T-helper 17 cell (primary cell): ENCODE data around the gene FAM81A. TPM values are rescaled to one million over a fixed set of nuclear protein-coding genes. Genes with fewer than 3 reads are reported as not detected.

Experiments
- ATAC-seq: fragments of 150-1000 bp; cut with Tn5 transposase; 2 replicates; pipeline ENCODE4 v1.10.0; 2021; ENCODE audit warnings: mild to moderate bottlenecking, moderate library complexity
- DNase-seq, 3 donors: peaks; one replicate each; pipeline versions ENCODE4 v3.0.0 to v3.0.0-alpha.2; 2020 to 2021
- H3K9me3 ChIP-seq: one replicate; pipeline ENCODE4 v1.7.0; 2013; ENCODE audit warnings: low read length, mild to moderate bottlenecking; ENCODE audit not compliant: control insufficient read depth, poor library complexity, severe bottlenecking
- H3K27ac Mint-ChIP-seq: one replicate; pipeline ENCODE4 v1.8.0; 2022; ENCODE audit warnings: mild to moderate bottlenecking, moderate library complexity, mixed read lengths
- H3K27me3 Mint-ChIP-seq: one replicate; pipeline ENCODE4 v1.8.0; 2022; ENCODE audit warnings: mixed read lengths
- H3K36me3 Mint-ChIP-seq: one replicate; pipeline ENCODE4 v1.8.0; 2022; ENCODE audit warnings: low read depth, mixed read lengths
- H3K4me1 Mint-ChIP-seq: one replicate; pipeline ENCODE4 v1.8.0; 2022; ENCODE audit warnings: mild to moderate bottlenecking, mixed read lengths
- H3K4me3 Mint-ChIP-seq: one replicate; pipeline ENCODE4 v1.8.0; 2022; ENCODE audit warnings: mild to moderate bottlenecking, moderate library complexity, mixed read lengths
- total RNA-seq, 4 donors: library from RNA in 2 of 4; stranded (reverse) in 2 of 4; gene quantifications; one replicate each; pipeline ENCODE4 v1.2.3 and lab custom pipeline; 2022 to 2026

The FAM81A gene
- total RNA-seq, 2 donors from 2014 or later = not detected

DNA sequence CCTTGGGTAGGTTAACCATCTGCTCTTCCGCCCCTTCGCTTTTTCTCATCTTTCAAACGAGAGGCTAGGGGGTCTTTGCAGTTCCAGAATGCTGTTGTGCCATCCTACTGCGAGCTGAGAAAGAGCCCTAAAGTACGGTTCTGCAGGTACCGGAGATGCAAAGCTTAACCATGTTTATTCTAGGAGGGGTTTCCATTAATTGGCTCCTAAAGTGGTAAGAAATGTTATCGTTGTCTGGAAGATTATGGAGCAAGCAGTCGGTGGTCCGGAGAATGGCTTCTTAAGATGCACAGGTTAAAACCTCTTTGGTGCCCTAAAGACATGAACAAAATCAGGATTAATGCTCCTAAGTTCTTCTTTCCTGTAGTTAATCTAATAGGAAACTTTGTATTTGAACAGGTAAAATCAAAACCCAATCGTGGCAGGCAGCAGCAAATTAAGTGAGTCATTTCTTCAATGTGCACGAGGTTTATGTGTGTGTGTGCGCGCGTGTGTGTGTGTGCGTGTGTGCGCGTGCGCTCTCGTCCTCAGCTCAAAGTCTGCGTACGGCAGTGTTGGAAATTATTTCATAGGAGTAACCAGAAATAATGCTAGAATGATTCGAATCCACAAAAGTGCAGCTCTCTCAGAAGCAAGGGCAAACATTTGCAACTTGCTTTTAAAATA lies 772 bp downstream of the FAM81A start:
- ATAC-seq = no peak
- peak overlapping the region; percentile 75 for H3K4me3 Mint-ChIP-seq
- peaks cover 22% of the 10 kb centered on the region for H3K4me1 Mint-ChIP-seq
- no peak overlapping the region for H3K27ac Mint-ChIP-seq
- H3K9me3 ChIP-seq = no peaks in the 10 kb centered on the region
- DNase-seq = no peak
- peaks cover 3% of the 10 kb centered on the region for H3K36me3 Mint-ChIP-seq
- H3K27me3 Mint-ChIP-seq = peaks cover 67% of the 10 kb centered on the region

DNA sequence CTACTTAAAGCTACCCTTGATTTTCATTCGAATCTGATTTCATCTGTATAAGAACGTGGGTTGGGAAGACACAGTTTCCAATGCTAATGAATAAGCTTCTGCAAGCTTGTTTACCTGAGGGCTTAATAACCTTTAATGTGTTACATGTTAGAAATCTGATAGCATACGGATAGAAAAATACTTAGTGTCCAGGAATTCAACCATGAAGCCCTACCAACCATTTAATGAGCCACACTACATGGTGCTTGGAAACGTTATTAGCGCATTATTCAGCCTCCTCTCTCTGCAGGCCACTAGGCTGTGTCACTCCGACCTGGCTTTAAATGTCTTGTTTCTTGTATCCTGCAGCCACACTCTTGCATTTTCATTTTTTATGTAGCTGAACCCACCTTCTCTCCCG lies 1.6 kb downstream of the FAM81A start:
- Mint-ChIP-seq H3K4me3 (peak overlapping the region; percentile 75), H3K27me3 (peaks cover 67% of the 10 kb centered on the region), H3K27ac (no peak overlapping the region), H3K36me3 (peaks cover under 1% of the 10 kb centered on the region), H3K4me1 (peaks cover 22% of the 10 kb centered on the region)
- DNase-seq (no peak), ATAC-seq (no peak)
- no peaks in the 10 kb centered on the region for H3K9me3 ChIP-seq

DNA sequence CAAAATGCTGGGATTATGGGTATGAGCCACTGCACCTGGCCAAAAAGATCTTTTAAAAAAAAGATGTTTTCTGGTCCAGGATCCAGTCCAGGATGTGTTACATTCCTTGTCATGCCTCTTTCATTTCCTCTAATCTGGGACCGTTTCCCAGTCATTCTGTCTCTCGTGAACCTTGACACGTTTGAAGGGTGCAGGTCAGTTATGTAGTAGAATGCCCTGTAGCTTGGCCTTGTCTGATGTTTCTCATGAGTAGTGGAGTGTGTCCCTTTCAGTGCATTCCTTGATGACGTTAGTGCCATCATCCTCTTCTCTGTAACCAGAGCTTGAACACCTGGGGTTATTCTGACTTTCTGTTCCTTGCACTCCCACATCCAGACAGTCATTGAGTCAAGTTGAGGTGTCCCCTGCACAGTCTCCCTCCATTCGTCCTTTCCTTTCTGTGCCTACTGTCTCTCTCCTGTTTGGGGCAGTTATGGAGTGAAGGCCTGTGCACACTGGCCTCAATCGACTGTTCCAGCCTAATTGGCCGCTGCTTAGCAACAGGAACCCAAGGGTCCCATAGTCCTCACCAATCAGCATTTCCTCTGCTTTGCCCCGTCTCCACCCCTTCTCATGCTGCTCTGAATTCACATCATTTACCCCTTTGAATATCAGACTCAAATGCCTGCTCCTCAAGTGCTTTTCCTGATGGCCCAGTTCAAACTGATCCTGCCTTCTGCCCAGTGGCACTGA lies 5.5 kb downstream of the FAM81A start:
- Mint-ChIP-seq H3K27ac (no peak overlapping the region), H3K4me3 (no peak overlapping the region), H3K36me3 (no peaks in the 10 kb centered on the region), H3K27me3 (peaks cover 42% of the 10 kb centered on the region), H3K4me1 (peaks cover 7% of the 10 kb centered on the region)
- ATAC-seq (no peak), DNase-seq (no peak)
- H3K9me3 ChIP-seq = no peaks in the 10 kb centered on the region

DNA sequence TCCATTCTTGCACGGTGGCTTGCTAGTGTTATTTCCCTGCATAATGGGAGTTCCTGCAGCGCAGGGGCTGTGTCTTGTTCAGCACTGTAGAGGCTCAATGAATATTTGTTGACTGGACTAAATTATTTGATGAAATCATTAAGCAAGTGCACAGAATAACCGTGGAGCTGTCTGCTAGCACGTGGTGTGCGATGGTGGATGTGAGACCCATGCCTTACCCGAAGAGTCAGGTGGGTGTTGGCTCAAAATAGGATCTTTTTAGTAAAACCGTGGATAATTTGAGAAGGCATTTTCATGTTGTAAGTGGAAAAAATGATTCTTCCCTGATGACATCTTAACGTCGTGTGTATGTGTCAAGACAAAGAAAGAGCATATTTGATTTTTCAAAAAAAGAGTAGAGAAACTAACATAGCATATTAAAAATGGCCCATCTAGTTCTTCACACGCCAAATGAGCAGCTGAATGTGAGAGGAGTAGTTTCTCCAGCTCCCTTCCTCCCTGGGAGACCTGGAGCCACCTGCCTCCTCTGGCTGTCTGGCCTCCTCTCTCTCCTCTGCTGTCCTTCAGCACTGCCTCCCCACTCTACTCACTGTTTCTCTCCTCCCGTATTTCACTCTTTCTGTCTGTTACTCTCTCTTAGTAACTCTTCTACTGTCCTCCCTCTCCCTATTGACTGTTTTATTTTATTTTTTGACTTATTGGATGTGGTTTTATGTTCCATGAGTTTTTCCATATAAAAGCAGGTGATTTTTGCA lies 6.3 kb downstream of the FAM81A start:
- Mint-ChIP-seq H3K36me3 (no peaks in the 10 kb centered on the region), H3K27ac (no peak overlapping the region), H3K4me3 (no peak overlapping the region), H3K4me1 (peaks cover 4% of the 10 kb centered on the region), H3K27me3 (peaks cover 42% of the 10 kb centered on the region)
- ATAC-seq (no peak), DNase-seq (no peak)
- no peaks in the 10 kb centered on the region for H3K9me3 ChIP-seq

DNA sequence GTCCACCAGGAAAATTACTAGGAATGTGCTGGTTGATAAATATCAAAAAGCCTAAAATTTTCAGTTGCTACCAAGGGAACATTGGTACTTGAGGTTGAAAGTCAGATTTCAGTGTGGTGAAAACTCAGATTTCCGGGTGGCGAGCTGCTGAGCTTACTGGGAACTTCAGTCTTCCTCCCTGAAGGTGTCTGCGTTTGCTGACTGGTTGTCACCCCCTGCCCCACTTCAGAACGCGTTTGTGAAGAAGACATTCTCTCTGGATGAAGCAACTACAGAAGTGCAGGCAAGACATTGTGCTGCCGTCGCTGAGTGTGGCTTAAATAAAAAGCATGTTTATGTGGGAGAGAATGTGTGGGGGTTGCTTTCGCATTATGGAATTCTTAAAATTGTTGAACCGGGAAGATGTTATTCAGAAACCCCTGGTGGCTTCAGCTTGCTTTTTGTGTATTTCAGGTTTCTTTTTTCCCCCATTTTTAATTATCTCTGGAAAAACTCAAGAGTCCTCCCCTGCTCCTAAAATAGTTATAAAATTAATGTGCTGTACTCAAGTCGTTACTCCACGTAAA lies 7.1 kb downstream of the FAM81A start:
- DNase-seq = no peak
- Mint-ChIP-seq H3K27ac (no peak overlapping the region), H3K36me3 (no peaks in the 10 kb centered on the region), H3K27me3 (peaks cover 34% of the 10 kb centered on the region), H3K4me1 (peaks cover 4% of the 10 kb centered on the region), H3K4me3 (no peak overlapping the region)
- H3K9me3 ChIP-seq = no peaks in the 10 kb centered on the region
- ATAC-seq = no peak

DNA sequence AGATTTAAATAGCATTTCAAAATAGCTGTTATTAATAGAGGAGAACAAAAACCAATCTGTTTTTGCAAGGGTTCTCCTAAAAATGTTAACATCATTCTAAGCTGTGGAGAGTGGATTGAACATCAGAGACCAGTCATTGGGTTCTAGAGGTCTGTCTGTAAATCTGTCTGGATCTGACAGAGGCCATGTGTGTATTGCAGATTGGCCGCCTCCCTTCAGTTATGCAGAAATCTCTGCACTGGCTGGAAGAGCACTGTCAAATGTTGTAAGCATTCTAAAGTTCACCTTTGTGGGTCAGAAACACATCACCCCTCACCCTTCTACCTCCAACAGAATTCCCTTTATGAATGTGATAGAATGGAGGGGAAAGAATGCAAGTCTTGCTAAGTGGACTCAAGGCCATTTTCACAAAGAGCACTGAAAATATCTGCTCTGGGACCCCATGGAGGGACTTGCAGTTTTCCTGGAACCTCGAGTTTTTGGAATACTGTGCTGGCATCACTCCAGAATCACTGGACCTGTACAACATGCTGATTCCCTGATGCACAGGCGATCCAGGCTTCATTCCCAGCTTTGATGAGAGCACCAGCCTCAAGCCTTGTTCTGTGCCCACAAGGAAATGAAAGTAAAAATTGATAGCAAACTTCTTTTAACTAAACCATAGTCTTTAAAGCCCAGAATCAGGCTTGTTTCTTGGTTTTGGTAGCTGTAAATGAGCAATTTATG lies 8.4 kb downstream of the FAM81A start:
- Mint-ChIP-seq H3K4me3 (no peak overlapping the region), H3K27me3 (peaks cover 23% of the 10 kb centered on the region), H3K27ac (no peak overlapping the region), H3K4me1 (peaks cover 2% of the 10 kb centered on the region), H3K36me3 (no peaks in the 10 kb centered on the region)
- no peaks in the 10 kb centered on the region for H3K9me3 ChIP-seq
- DNase-seq (no peak), ATAC-seq (no peak)

DNA sequence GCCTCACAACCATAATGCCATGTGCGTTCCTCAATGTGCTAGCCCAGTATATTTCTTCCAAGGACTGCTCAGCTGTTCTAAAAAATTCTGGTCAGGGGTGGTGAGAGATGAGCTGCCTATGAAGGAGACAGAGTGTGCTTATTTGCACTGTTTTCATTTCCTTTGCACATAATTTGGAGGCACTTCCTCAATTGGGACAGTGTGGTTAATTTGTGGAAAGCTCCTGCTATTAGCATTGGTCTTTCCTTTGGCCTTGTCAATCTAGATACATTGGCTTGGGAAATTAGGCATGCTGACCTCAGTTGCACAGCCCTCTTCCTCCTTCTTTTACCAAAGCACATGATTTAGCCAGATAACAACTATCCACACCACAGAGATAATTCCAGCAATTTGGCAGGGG lies 9.4 kb downstream of the FAM81A start:
- no peak for ATAC-seq
- no peak for DNase-seq
- H3K4me1 Mint-ChIP-seq = peaks cover 2% of the 10 kb centered on the region
- no peaks in the 10 kb centered on the region for H3K9me3 ChIP-seq
- H3K4me3 Mint-ChIP-seq = no peak overlapping the region
- peaks cover 25% of the 10 kb centered on the region for H3K27me3 Mint-ChIP-seq
- H3K27ac Mint-ChIP-seq = no peak overlapping the region
- no peaks in the 10 kb centered on the region for H3K36me3 Mint-ChIP-seq

DNA sequence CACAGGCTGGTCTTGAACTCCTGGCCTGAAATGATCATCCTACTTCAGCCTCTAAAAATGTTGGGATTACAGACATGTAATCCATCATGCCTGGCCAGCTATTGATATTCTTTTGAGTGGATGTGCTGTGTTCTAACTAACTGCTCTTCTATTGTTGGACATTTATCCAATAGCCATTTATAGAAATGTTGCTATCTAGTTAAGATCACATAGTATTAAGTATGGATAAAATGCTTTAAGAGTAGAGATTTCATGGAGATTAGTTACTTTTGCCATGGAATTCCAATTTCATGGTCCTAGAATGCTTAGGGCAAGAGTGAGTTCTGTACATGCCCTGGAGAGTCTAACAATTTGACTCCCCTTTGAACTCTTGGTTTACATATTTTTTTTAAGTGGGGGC lies 10.9 kb downstream of the FAM81A start:
- Mint-ChIP-seq H3K27ac (no peak overlapping the region), H3K36me3 (peaks cover 2% of the 10 kb centered on the region), H3K27me3 (peaks cover 19% of the 10 kb centered on the region), H3K4me1 (no peaks in the 10 kb centered on the region), H3K4me3 (no peak overlapping the region)
- ATAC-seq (no peak), DNase-seq (no peak)
- H3K9me3 ChIP-seq = no peaks in the 10 kb centered on the region

DNA sequence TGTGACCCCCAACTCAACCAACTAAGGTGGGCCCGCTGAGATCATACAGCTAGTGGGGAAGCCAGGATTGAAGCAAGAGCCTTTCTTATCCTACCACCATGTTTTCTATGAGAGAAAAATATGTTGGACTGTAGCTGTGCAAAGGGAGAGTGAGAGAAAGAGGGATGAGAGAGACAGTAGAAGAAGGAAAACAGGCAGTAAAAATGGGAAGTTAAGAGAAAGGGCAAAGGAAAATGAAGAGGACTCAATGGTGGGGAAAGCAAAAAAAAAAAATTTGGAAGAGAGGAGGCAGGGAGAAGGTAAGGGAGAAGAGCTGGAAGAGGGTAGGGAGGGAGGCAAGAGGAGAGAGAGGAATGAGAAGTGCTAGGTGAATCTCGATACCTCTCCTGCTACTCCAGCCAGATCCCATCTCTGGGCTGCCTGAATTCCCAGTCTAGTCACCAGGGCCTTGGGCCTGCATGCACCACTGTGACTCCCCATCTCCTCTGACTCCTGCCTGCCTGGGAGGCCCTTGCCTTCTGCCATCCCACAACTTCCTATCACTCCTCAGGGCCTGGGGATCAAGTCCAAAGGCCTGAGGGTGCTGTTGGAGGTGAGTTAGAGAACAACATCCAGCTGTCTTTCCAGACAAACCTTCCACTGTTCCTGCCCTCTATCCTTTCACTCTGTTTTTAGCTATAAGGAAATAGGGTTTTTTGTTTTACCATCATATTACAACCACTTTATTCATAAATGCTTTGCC lies 15.7 kb downstream of the FAM81A start:
- no peaks in the 10 kb centered on the region for H3K9me3 ChIP-seq
- DNase-seq (no peak), ATAC-seq (no peak)
- Mint-ChIP-seq H3K27me3 (peaks cover 12% of the 10 kb centered on the region), H3K4me3 (no peak overlapping the region), H3K36me3 (peaks cover 2% of the 10 kb centered on the region), H3K4me1 (no peaks in the 10 kb centered on the region), H3K27ac (no peak overlapping the region)

DNA sequence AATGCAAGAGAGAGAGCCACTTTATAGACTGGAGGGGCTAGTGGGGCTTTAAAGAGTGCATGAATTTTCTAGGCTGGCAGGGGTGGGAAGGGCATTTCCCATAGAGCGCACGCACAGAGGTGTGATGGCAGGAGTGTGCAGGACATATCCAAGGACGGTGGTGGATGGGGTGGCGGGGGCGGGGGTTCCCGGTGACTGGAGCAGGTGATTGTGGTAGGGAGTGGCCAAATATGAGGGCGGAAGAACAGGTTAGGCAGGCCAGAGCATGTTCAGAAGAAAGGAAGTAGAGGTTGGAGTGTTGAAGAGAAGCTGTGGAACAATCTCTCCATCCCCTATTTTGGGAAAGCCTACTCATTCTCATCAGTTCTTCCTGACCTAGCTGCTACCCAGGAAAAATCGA lies 18.1 kb downstream of the FAM81A start:
- Mint-ChIP-seq H3K4me1 (no peaks in the 10 kb centered on the region), H3K4me3 (no peak overlapping the region)
- no peak for ATAC-seq

DNA sequence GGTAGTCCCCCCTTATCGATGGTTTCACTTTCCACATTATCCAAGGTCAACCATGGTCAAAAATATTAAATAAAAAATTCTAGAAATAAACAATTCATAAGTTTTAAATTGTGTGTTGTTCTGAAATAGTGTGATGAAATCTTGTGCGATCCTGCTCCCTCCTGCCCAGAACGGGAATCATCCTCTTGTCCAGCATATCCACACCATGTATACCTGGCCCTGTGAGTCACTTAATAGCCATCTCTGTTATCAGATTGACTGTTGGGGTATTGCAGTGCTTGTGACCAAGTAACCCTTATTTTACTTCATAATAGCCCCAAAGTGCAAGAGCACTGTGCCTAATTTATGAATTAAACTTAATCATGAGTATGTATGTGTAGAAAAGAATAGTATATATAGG lies 19.1 kb downstream of the FAM81A start:
- no peak overlapping the region for H3K4me3 Mint-ChIP-seq
- H3K27ac Mint-ChIP-seq = no peak overlapping the region
- H3K9me3 ChIP-seq = no peaks in the 10 kb centered on the region
- DNase-seq (no peak), ATAC-seq (no peak)
- H3K4me1 Mint-ChIP-seq = no peaks in the 10 kb centered on the region
- H3K27me3 Mint-ChIP-seq = peaks cover 13% of the 10 kb centered on the region
- peaks cover 2% of the 10 kb centered on the region for H3K36me3 Mint-ChIP-seq

More for the DNA sequence above, 18.1 kb downstream of the FAM81A start:
- Mint-ChIP-seq H3K36me3 (peaks cover 2% of the 10 kb centered on the region), H3K27me3 (peaks cover 14% of the 10 kb centered on the region), H3K27ac (no peak overlapping the region)
- no peak for DNase-seq
- no peaks in the 10 kb centered on the region for H3K9me3 ChIP-seq

DNA sequence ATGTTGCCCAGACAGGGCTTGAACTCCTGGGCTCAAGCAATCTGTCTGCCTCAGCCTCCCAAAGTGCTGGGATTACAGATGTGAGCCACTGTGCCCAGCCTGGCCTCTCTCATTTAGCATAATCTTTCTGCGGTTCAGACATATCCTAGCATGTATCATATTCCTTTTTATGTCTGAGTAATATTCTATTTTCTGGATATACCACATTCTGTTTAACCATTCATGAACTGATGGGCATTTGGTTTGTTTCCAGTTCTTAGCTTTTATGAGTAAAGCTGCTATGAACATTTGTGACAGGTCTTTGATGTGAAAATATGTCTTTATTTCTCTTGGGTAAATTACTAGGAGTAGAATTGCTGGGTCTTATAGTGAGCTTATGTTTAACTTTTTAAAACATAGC lies 23.5 kb downstream of the FAM81A start:
- no peak overlapping the region for H3K27ac Mint-ChIP-seq
- H3K4me3 Mint-ChIP-seq = no peak overlapping the region
- peaks cover 9% of the 10 kb centered on the region for H3K27me3 Mint-ChIP-seq
- H3K36me3 Mint-ChIP-seq = no peaks in the 10 kb centered on the region
- ATAC-seq (no peak), DNase-seq (no peak)
- no peaks in the 10 kb centered on the region for H3K4me1 Mint-ChIP-seq
- H3K9me3 ChIP-seq = no peaks in the 10 kb centered on the region
